Measurements from ENCODE around the gene RASGRF1. TPM values are rescaled to one million over a fixed set of nuclear protein-coding genes. Genes with fewer than 3 reads are reported as not detected.
A peak's percentile ranks its signal among the peaks of the same experiment; 100 is the strongest.
"Not testable (repeated sequence)": the region's sequence is repeated elsewhere in the genome, so short reads cannot be mapped to it uniquely, and the experiment has no call there.

Gene RASGRF1
- polyA plus RNA-seq, 1 donor from 2014 or later: 2.4 TPM

GRCh38 chr15:79028411-79028964 lies 62.1 kb downstream of the RASGRF1 start:
- Mint-ChIP-seq H3K4me3 (no peak overlapping the region), H3K27me3 (no peaks in the 10 kb centered on the region), H3K27ac (no peak overlapping the region), H3K4me1 (peaks cover 5 to 9% (median 5%) of the 10 kb centered on the region in 3 donors), H3K36me3 (no peaks in the 10 kb centered on the region), H3K9me3 (no peaks in the 10 kb centered on the region)

DNA sequence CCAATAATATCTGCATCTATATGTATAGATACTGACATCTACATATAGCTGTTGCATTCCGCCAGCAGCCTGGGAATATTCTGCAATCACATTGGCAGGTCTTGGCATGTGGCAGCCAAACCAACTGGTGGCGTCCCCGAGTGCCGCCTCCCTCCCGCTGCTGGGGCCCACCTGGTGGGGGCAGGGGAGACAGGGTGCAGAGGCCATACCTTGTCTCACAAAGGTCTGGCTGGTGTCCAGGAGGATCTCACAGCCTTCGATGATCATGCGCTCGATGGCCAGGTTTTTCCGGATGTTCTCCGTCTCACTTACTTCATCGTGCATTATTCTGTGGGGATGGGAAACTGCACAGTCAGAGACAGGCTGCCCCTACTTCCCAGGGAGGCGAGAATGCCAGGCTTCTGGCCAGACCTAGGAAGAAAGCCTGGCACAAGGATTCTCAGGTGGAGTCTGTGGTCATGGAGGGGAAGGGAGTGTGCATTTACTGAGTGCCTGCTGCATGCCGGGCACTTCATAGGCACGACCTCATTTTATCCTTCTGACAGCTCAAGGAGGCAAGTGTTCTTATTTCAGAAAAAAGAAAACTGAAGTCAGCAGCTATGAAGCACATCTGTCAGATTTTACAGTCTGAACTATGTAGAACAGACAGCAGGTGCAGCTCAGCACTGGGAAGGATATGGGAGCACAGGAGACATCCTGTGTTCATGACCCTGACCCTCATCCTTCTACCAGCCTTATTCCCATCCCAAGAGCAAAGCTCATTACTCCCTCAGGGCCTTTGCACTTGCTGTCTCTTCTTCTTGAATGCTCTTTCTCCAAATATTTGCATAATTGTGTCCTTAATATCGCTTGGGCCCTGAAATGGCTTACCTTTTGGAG lies 62.8 kb downstream of the RASGRF1 start:
- no peaks in the 10 kb centered on the region for H3K9me3 Mint-ChIP-seq
- no peak overlapping the region for H3K27ac Mint-ChIP-seq
- no peaks in the 10 kb centered on the region for H3K36me3 Mint-ChIP-seq
- H3K27me3 Mint-ChIP-seq: no peaks in the 10 kb centered on the region
- no peak overlapping the region for H3K4me3 Mint-ChIP-seq
- peaks cover 5 to 9% (median 5%) of the 10 kb centered on the region in 3 donors for H3K4me1 Mint-ChIP-seq

GRCh38 chr15:79025802-79026201 lies 64.8 kb downstream of the RASGRF1 start:
- Mint-ChIP-seq H3K36me3 (no peaks in the 10 kb centered on the region), H3K9me3 (no peaks in the 10 kb centered on the region), H3K27me3 (no peaks in the 10 kb centered on the region), H3K4me1 (peaks cover 5 to 9% (median 6%) of the 10 kb centered on the region in 3 donors), H3K27ac (no peak overlapping the region), H3K4me3 (no peak overlapping the region)

DNA sequence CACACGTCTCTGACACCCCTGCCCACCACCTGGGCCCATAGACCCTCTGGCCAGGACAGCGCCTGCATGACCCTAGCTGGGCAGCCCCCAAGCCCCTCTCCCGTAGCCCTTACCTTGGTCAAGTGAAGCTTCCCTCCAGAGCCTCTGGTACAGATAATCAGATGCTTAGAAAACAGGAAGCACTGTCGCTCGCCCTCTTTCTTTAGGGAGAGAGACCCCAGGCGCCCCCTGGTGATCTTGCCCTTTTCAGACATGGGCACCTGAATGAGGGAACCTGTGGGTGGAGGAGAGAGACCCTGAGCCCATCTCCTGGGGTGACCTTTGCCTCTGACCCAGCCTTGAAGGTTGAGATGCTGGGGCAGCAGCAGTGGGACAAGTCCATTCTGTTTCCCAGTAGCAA lies 65.4 kb downstream of the RASGRF1 start:
- H3K27me3 Mint-ChIP-seq: no peaks in the 10 kb centered on the region
- H3K36me3 Mint-ChIP-seq: no peaks in the 10 kb centered on the region
- H3K9me3 Mint-ChIP-seq: no peaks in the 10 kb centered on the region
- no peak overlapping the region for H3K27ac Mint-ChIP-seq
- H3K4me1 Mint-ChIP-seq: peaks cover 5 to 9% (median 6%) of the 10 kb centered on the region in 3 donors
- H3K4me3 Mint-ChIP-seq: peak overlapping the region in 2 of 4 donors; percentile 28 to 78

DNA sequence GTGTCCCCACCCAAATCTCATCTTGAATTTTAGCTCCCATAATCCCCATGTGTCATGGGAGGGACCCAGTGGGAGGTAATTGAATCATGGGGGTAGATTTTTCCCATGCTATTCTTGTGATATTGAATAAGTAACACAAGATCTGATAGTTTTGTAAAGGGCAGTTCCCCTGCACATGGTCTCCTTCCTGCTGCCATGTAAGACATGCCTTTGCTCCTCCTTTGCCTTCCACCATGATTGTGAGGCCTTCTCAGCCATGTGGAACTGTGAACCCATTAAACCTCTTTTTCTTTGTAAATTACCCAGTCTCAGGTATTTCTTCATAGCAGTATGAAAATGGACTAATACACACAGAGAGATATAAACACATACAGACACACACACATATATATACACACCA lies 66.1 kb downstream of the RASGRF1 start:
- not testable (repeated sequence) for H3K27ac Mint-ChIP-seq, H3K4me3 Mint-ChIP-seq

DNA sequence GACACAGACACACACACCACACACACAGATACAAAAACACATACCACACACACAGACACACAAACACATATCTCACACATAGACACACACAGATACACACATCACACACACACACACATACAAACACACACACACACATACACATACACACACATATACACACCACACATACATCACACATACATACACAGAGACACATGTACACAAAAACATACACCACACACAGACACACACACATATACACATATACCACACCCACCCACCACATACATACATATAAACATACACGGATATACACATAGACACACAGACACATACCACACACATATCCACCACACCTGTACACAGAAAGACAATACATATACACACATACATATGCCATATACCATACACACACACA lies 66.7 kb downstream of the RASGRF1 start:
- Mint-ChIP-seq H3K9me3 (no peaks in the 10 kb centered on the region), H3K27me3 (no peaks in the 10 kb centered on the region), H3K4me3 (no peak overlapping the region), H3K4me1 (peaks cover 5 to 13% (median 6%) of the 10 kb centered on the region in 3 donors), H3K36me3 (no peaks in the 10 kb centered on the region), H3K27ac (no peak overlapping the region)

More for the DNA sequence above, 66.1 kb downstream of the RASGRF1 start:
- H3K4me1 Mint-ChIP-seq: peaks cover 5 to 13% (median 6%) of the 10 kb centered on the region in 3 donors
- not testable (repeated sequence) for H3K36me3 Mint-ChIP-seq, H3K27me3 Mint-ChIP-seq, H3K9me3 Mint-ChIP-seq

DNA sequence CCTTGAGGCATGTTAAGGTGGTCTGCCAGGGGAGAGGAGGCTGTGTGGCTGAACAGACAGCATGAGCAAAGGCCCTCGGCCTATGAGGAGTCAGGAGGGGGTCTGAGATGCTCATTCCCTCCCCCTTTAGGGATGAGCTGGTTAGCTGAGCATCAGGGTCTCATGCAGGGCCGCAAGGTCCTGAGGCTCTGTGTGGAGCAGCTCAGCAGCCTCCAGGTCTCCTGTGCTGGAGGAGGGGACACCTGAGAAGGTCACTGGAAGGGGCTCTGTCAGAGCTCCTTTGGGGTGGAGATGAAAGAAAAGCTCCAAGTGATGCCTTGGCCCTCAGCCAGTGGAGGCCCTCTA lies 67.1 kb downstream of the RASGRF1 start:
- H3K27ac Mint-ChIP-seq: no peak overlapping the region
- no peak overlapping the region for H3K4me3 Mint-ChIP-seq
- peaks cover 5 to 13% (median 6%) of the 10 kb centered on the region in 3 donors for H3K4me1 Mint-ChIP-seq
- H3K27me3 Mint-ChIP-seq: no peaks in the 10 kb centered on the region
- no peaks in the 10 kb centered on the region for H3K36me3 Mint-ChIP-seq
- H3K9me3 Mint-ChIP-seq: no peaks in the 10 kb centered on the region

DNA sequence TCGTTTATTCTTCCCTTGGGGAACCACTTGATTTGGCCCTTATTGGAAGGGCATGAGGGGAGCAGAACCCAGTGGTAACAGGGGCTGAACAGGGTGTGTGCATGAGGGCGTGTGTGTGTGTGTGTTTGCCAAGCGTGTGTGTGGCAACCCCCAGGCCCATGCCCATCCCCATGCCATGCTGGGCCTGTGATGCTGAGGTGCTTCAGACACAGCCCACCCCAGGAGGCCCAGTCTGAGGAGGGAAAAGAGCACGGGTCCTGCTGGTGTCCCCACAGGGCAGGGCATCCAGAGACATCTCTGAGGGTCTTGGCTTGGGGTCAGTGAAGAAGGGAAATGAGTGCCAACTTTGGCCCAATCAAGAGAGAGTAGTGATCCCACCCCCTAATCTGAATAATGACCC lies 71.6 kb downstream of the RASGRF1 start:
- H3K36me3 Mint-ChIP-seq: peaks cover 1% of the 10 kb centered on the region
- H3K4me3 Mint-ChIP-seq: no peak overlapping the region
- H3K27me3 Mint-ChIP-seq: no peaks in the 10 kb centered on the region
- no peak overlapping the region for H3K27ac Mint-ChIP-seq
- H3K9me3 Mint-ChIP-seq: no peaks in the 10 kb centered on the region
- H3K4me1 Mint-ChIP-seq: peaks cover 14 to 29% (median 28%) of the 10 kb centered on the region in 3 donors

GRCh38 chr15:79017953-79018352 lies 72.6 kb downstream of the RASGRF1 start:
- H3K36me3 Mint-ChIP-seq: peaks cover 1% of the 10 kb centered on the region
- peaks cover 14 to 29% (median 28%) of the 10 kb centered on the region in 3 donors for H3K4me1 Mint-ChIP-seq
- no peaks in the 10 kb centered on the region for H3K9me3 Mint-ChIP-seq
- peak overlapping the region; percentile 28 to 89 (median 81) for H3K4me3 Mint-ChIP-seq
- no peaks in the 10 kb centered on the region for H3K27me3 Mint-ChIP-seq
- H3K27ac Mint-ChIP-seq: peak overlapping the region in 2 of 3 donors; percentile 46 to 96

DNA sequence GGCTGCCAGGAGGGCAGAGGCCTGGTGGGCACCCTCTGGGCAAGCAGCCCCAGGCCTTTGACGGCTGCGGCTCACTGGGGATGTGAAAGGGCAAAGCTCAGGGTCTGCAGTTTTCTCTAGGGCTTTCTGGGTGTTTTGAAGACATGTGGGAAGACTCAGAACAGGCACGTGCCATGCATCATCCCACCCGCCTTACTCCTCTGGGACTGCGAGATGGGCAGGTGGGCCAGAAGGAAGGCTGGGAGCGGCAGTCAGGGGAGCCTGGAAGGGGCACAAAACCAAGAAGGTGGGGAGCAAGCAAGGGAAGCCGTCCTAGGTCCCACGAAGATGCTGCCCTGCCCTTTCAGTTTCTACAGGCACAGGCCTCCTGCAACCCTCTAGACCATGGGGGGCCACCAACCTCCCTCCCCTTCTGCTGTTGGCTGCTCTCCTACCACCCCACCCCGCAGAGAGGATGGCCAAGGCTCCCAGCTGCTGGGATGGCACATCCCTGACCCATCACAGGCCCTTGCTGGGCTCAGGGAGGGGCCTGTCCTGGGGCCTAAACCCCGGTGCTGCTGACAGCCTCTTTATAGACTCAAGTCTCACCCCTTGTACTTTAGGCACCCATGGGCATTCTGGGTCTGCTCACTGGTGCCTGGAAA lies 73.9 kb downstream of the RASGRF1 start:
- Mint-ChIP-seq H3K9me3 (no peaks in the 10 kb centered on the region), H3K27ac (peak overlapping the region in 2 of 3 donors; percentile 87 to 96), H3K4me1 (peaks cover 14 to 29% (median 27%) of the 10 kb centered on the region in 3 donors), H3K27me3 (no peaks in the 10 kb centered on the region), H3K4me3 (peak overlapping the region; percentile 57 to 89 (median 74)), H3K36me3 (peaks cover 1% of the 10 kb centered on the region)

DNA sequence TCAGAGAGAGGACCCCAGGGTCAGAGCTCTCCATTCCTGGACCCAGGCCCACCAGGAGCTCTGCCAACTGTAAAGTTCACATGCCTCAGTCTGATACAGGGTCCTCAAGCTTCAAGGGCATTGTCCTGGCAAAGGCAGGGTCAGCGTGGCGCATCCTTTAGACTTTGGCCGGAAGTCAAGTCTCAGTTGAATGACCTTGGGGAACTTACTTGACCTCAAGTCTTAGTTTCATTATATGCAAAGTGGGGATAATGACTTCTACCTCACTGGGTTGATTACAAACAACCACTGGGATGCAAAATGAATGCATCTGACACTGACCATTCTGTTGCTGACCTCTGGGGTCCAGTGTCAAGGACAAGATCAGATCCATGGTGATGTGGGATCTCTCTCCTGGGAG lies 75.2 kb downstream of the RASGRF1 start:
- Mint-ChIP-seq H3K4me3 (peak overlapping the region in 3 of 4 donors; percentile 39 to 89 (median 74)), H3K36me3 (peaks cover 1% of the 10 kb centered on the region), H3K4me1 (peaks cover 14 to 32% (median 29%) of the 10 kb centered on the region in 3 donors), H3K27ac (peak overlapping the region in 2 of 3 donors; percentile 12 to 93), H3K9me3 (no peaks in the 10 kb centered on the region), H3K27me3 (no peaks in the 10 kb centered on the region)

- Mint-ChIP-seq H3K27ac (no peak overlapping the region), H3K4me1 (peaks cover 20 to 28% (median 25%) of the 10 kb centered on the region in 3 donors), H3K36me3 (peaks cover 1% of the 10 kb centered on the region), H3K27me3 (no peaks in the 10 kb centered on the region), H3K4me3 (no peak overlapping the region), H3K9me3 (no peaks in the 10 kb centered on the region)
Observed at GRCh38 chr15:79010278-79010677, 80.3 kb downstream of the RASGRF1 start.

GRCh38 chr15:79009379-79009778 lies 81.2 kb downstream of the RASGRF1 start:
- Mint-ChIP-seq H3K4me1 (peaks cover 29 to 34% (median 32%) of the 10 kb centered on the region in 3 donors), H3K27ac (peak overlapping the region in 2 of 3 donors; percentile 16 to 82), H3K9me3 (no peaks in the 10 kb centered on the region), H3K36me3 (peaks cover 1% of the 10 kb centered on the region), H3K4me3 (no peak overlapping the region), H3K27me3 (no peaks in the 10 kb centered on the region)

DNA sequence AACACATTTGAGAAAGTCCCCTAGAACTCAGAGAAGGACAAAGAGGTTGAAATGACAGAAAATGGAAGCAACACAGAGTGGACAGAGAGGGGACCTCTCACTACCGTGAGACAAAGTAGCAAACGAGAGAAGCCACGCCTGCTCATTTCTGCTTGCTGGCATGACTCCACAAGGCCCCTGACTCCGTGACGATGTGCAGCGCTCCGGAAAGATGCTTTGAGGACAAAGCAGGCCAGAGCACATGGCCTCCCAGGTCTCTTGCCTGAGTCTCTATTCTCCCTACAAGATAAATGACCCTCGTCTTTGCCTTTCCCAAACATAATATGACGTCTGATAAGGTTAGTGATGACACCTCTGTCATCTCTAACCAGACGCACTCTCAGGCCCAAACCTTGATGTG lies 81.9 kb downstream of the RASGRF1 start:
- Mint-ChIP-seq H3K27me3 (no peaks in the 10 kb centered on the region), H3K27ac (peak overlapping the region in 2 of 3 donors; percentile 48 to 82), H3K4me3 (peak overlapping the region in 1 of 4 donors; percentile 32), H3K9me3 (no peaks in the 10 kb centered on the region), H3K4me1 (peaks cover 32 to 35% (median 35%) of the 10 kb centered on the region in 3 donors), H3K36me3 (no peaks in the 10 kb centered on the region)

- Mint-ChIP-seq H3K4me3 (peak overlapping the region in 2 of 4 donors; percentile 28 to 34), H3K27me3 (no peaks in the 10 kb centered on the region), H3K4me1 (peaks cover 32 to 39% (median 39%) of the 10 kb centered on the region in 3 donors), H3K36me3 (no peaks in the 10 kb centered on the region), H3K27ac (peak overlapping the region; percentile 23 to 72 (median 43)), H3K9me3 (no peaks in the 10 kb centered on the region)
Observed at GRCh38 chr15:79007066-79007465, 83.5 kb downstream of the RASGRF1 start.
